A673 (cell line): ENCODE data around the gene CFAP46.

ENCODE experiments used
- EZH2 ChIP-seq: fragments of 200-600 bp; sonication (generic); IDR thresholded peaks from 2 replicates; pipeline ENCODE4 v1.6.1; 2017; ENCODE audit warnings: borderline replicate concordance, low read depth, mild to moderate bottlenecking, mixed read lengths, antibody characterized with exemption, low read length; ENCODE audit not compliant: poor library complexity, severe bottlenecking
- TF ChIP-seq, protein P1 (sequence below): fragments of 300-800, 200-600 bp; sonication (generic); conservative IDR thresholded peaks from 2 replicates; pipeline ENCODE4 v1.5.1; 2017; ENCODE audit warnings: low read depth, mild to moderate bottlenecking, antibody characterized with exemption, low read length, moderate library complexity, mixed read lengths

DNA sequence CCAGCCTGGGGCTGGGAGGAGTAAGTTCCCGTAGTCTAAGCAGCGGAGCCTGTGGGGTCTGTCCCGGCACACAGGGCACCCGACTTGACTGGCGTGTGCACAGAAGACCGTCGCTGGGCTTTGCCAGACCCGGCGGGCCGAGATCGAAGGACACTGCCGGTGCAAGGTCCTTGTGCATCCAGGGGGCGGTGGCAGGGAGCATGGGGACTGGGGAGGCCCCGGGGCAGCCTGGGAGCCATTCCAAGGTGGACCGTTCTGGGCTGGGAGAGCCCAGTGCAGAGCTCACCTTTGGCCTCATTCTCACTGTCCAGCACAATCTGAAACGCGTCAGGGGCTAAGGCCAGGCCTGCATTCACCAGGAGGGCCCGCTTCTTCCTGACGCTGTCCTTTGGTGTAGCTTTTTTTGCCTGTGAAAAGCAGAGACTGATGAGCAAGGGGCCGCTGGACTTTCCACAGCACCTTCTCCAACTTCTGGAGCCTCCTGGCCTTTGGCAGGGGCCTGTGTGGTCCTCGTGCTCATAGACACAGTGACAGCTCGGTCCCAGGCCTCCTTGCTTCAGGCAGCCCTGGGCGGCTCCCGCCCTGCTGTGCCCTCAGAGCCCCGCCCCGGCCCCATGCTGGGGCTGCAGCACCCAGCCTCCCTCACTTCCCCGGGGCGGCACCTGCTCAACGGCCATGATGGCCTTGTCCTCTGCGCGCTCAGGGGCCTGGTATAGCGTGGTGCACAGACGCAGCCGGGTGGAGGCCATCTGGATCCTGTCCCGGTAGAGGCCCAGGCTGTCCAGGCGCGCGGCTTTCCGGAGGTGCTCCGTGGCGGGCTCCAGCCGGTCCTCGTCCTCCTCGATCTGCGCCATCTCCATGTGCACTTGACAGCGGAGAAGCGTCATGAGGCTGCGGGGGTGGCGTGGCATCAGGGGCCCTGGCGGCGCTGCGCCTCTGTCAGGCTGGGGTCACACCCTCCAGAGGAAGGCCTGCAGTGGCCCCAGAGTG is 20.3 kb downstream of the CFAP46 start:
- TF ChIP-seq, protein P1, sequence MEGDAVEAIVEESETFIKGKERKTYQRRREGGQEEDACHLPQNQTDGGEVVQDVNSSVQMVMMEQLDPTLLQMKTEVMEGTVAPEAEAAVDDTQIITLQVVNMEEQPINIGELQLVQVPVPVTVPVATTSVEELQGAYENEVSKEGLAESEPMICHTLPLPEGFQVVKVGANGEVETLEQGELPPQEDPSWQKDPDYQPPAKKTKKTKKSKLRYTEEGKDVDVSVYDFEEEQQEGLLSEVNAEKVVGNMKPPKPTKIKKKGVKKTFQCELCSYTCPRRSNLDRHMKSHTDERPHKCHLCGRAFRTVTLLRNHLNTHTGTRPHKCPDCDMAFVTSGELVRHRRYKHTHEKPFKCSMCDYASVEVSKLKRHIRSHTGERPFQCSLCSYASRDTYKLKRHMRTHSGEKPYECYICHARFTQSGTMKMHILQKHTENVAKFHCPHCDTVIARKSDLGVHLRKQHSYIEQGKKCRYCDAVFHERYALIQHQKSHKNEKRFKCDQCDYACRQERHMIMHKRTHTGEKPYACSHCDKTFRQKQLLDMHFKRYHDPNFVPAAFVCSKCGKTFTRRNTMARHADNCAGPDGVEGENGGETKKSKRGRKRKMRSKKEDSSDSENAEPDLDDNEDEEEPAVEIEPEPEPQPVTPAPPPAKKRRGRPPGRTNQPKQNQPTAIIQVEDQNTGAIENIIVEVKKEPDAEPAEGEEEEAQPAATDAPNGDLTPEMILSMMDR = no peak
- no peak for TF ChIP-seq EZH2
